Psoas muscle (tissue), 8 donors: ENCODE measurements around the gene CACNA1F. TPM values are rescaled to one million over a fixed set of nuclear protein-coding genes. Genes with fewer than 3 reads are reported as not detected.

ENCODE experiments used
- ATAC-seq, 4 donors: fragments of 200-7000 bp; cut with Tn5 transposase; one replicate each; pipeline ENCODE4 v1.9.1; 2020; ENCODE audit warnings: moderate library complexity in 3 of 4, mild to moderate bottlenecking in 2 of 4
- DNase-seq, 2 donors: peaks; one replicate each; pipeline ENCODE4 v3.0.0-alpha.2; 2020
- H3K27ac ChIP-seq: fragments of 200-600 bp; one replicate; pipeline ENCODE4 v1.8.0; 2022
- H3K27me3 ChIP-seq, 3 donors: fragments of 200-600 bp in 1 of 3; one replicate each; pipeline versions ENCODE4 v1.6.1 to v1.8.0; 2013 to 2022; ENCODE audit warnings: low read length in 2 of 3, mild to moderate bottlenecking in 2 of 3, moderate library complexity in 1 of 3; ENCODE audit not compliant: insufficient read depth in 3 of 3
- H3K36me3 ChIP-seq, 2 donors: fragments of 200-600 bp in 1 of 2; one replicate each; pipeline versions ENCODE4 v1.6.1 to v1.8.0; 2013 to 2022; ENCODE audit warnings: low read depth in 1 of 2, mild to moderate bottlenecking in 1 of 2, moderate library complexity in 1 of 2; ENCODE audit not compliant: insufficient read depth in 1 of 2
- H3K4me1 ChIP-seq: fragments of 200-600 bp; one replicate; pipeline ENCODE4 v1.8.0; 2022
- H3K4me3 ChIP-seq: fragments of 200-600 bp; one replicate; pipeline ENCODE4 v1.8.0; 2022; ENCODE audit warnings: mild to moderate bottlenecking
- H3K9me3 ChIP-seq: fragments of 200-600 bp; one replicate; pipeline ENCODE4 v1.8.0; 2022
- CTCF ChIP-seq: fragments of 200-600 bp; IDR thresholded peaks from one replicate; pipeline ENCODE4 v1.8.0; 2022; ENCODE audit warnings: antibody characterized with exemption
- WGBS, 3 donors: extraction: QIAGEN DNeasy Blood & Tissue Kit; methylation state at CpG; one replicate each; pipeline versions ENCODE4 v1.1.6 to v1.1.7; 2013; 5-methylcytosine and 5-hydroxymethylcytosine counted together
- intact Hi-C, 2 donors: fragments of 100-400 bp; cut with DNase I; formaldehyde crosslinking; loops; one replicate each; pipeline versions ENCODE4 v1.11.0 to v1.14.2; 2022
- polyA plus RNA-seq, 3 donors: library from polyadenylated mRNA; stranded (reverse); fragments of 200-250 nt; gene quantifications; one replicate each; pipeline ENCODE4 v1.2.3, GENCODE V29; 2013
- total RNA-seq, 4 donors: library from RNA; stranded (reverse); fragmentation: NEBNext Ultra II Directional in 2 of 4; extraction: Animal tissue kit (Norgen Biotek cat#: 25700) in 2 of 4; gene quantifications; one replicate each; pipeline versions ENCODE4 v1.2.1 to v1.2.4, GENCODE V29; 2021 to 2023
- donor health status: healthy with polysubstance abuse.
- donor health status: DM: no; HTN: no; CAD: no; lungs with moderate emphysema.
- donor health status: Bipolar disorder and iron deficiency.
- donor health status: healthy.
- donor health status: DM: yes; HTN: yes; CAD: no.
- donor health status: DM: no; HTN: no; CAD: no.
- donor health status: DM: no; HTN: no; CAD: no.
- donor health status: DM: yes; HTN: yes; CAD: no.

Gene CACNA1F
- total and polyA plus RNA-seq, 7 donors, result 0.01 to 0.12 (median 0.03) TPM; not detected in 3

GRCh38 chrX:49189606-49190005 is 43.5 kb downstream of the CACNA1F start:
- no peak for TF ChIP-seq CTCF
- peaks cover 4% of the 10 kb centered on the region for H3K9me3 ChIP-seq
- intact Hi-C loops, result no loop called here

GRCh38 chrX:49188468-49189076 is 44.6 kb downstream of the CACNA1F start:
- Histone ChIP-seq H3K4me3 (no peak overlapping the region), H3K27me3 (no peaks in the 10 kb centered on the region), H3K4me1 (peaks cover 5% of the 10 kb centered on the region), H3K9me3 (peaks cover 4% of the 10 kb centered on the region), H3K36me3 (no peaks in the 10 kb centered on the region), H3K27ac (no peak overlapping the region)
- TF ChIP-seq CTCF, result no peak
- 59 to 78% (median 62%) methylated on average over 6 to 8 of the region's 8 CpGs for WGBS, 3 donors
- ATAC-seq (no peak), DNase-seq (no peak)
- intact Hi-C loops, result no loop called here

More at GRCh38 chrX:49189606-49190005, 43.5 kb downstream of the CACNA1F start:
- 63 to 78% (median 71%) methylated on average over 6 of the region's 6 CpGs for WGBS, 3 donors
- Histone ChIP-seq H3K4me1 (peaks cover 5% of the 10 kb centered on the region), H3K27ac (no peak overlapping the region), H3K36me3 (no peaks in the 10 kb centered on the region), H3K4me3 (no peak overlapping the region), H3K27me3 (no peaks in the 10 kb centered on the region)
- ATAC-seq, result no peak
- DNase-seq, result no peak

- Histone ChIP-seq H3K27ac (peak overlapping the region; percentile 79), H3K27me3 (no peaks in the 10 kb centered on the region), H3K4me1 (peaks cover 5% of the 10 kb centered on the region), H3K9me3 (peaks cover 4% of the 10 kb centered on the region), H3K4me3 (no peak overlapping the region), H3K36me3 (peaks cover 0 to 7% of the 10 kb centered on the region in 2 donors)
- TF ChIP-seq CTCF, result no peak
- ATAC-seq, result no peak
- intact Hi-C loops, result no loop called here
- 60 to 71% (median 66%) methylated on average over 10 of the region's 10 CpGs for WGBS, 3 donors
- DNase-seq, result no peak
These were observed 45.6 kb downstream of the CACNA1F start for GRCh38 chrX:49187526-49187925.

- Histone ChIP-seq H3K9me3 (peaks cover 2% of the 10 kb centered on the region), H3K4me1 (peaks cover 5% of the 10 kb centered on the region), H3K4me3 (no peak overlapping the region), H3K36me3 (peaks cover 3 to 12% of the 10 kb centered on the region in 2 donors), H3K27me3 (no peaks in the 10 kb centered on the region), H3K27ac (peak overlapping the region; percentile 79)
- no peak for TF ChIP-seq CTCF
- ATAC-seq, result no peak
- intact Hi-C loops, result no loop called here
- no peak for DNase-seq
- 49 to 68% (median 53%) methylated on average over 4 to 15 of the region's 15 CpGs for WGBS, 3 donors
These were observed 46.1 kb downstream of the CACNA1F start for GRCh38 chrX:49187028-49187394.
